A673 (cell line): ENCODE results near the gene LFNG.

Source experiments
- CTCF ChIP-seq: fragments of 300-800, 200-600 bp; sonication (generic); conservative IDR thresholded peaks from 2 replicates; pipeline ENCODE4 v1.5.1; 2017; ENCODE audit warnings: low read depth, mild to moderate bottlenecking, antibody characterized with exemption, low read length, moderate library complexity, mixed read lengths
- EZH2 ChIP-seq: fragments of 200-600 bp; sonication (generic); IDR thresholded peaks from 2 replicates; pipeline ENCODE4 v1.6.1; 2017; ENCODE audit warnings: borderline replicate concordance, low read depth, mild to moderate bottlenecking, mixed read lengths, antibody characterized with exemption, low read length; ENCODE audit not compliant: poor library complexity, severe bottlenecking

- TF ChIP-seq CTCF (no peak), EZH2 (no peak)
Measured at GRCh38 chr7:2483494-2483893, 36.1 kb upstream of the LFNG start.
